Epithelial cell of esophagus (primary cell): Measurements from ENCODE around the gene CNOT4.
"Not testable (repeated sequence)": the region's sequence is repeated elsewhere in the genome, so short reads cannot be mapped to it uniquely, and the experiment has no call there.

ENCODE experiments used
- DNase-seq: peaks from one replicate; pipeline ENCODE4 v3.0.0; 2010; ENCODE audit warnings: low read depth
- H3K4me3 ChIP-seq: 2 replicates; pipeline ENCODE4 v1.5.1; 2011; ENCODE audit warnings: mild to moderate bottlenecking, low read length, control low read depth
- CTCF ChIP-seq: IDR thresholded peaks from 2 replicates; pipeline ENCODE4 v1.5.1; 2011; ENCODE audit warnings: low read depth, mild to moderate bottlenecking, low read length, control low read depth, inconsistent platforms; ENCODE audit not compliant: insufficient read depth; ENCODE audit errors: missing control alignments

The CNOT4 gene

GRCh38 chr7:135359615-135360014, 150.3 kb downstream of the CNOT4 start:
- no peak overlapping the region for H3K4me3 ChIP-seq
- TF ChIP-seq CTCF: no peak
- DNase-seq: no peak

- TF ChIP-seq CTCF: no peak
- DNase-seq: peak; percentile 71
Measured at GRCh38 chr7:135355377-135356048, 154.4 kb downstream of the CNOT4 start.

GRCh38 chr7:135353832-135354231, 156.1 kb downstream of the CNOT4 start:
- no peak for TF ChIP-seq CTCF
- no peak overlapping the region for H3K4me3 ChIP-seq
- peak; percentile 14 for DNase-seq

More at GRCh38 chr7:135355377-135356048, 154.4 kb downstream of the CNOT4 start:
- H3K4me3 ChIP-seq: no peak overlapping the region

GRCh38 chr7:135352285-135352684, 157.6 kb downstream of the CNOT4 start:
- no peak for DNase-seq
- no peak overlapping the region for H3K4me3 ChIP-seq
- no peak for TF ChIP-seq CTCF

- DNase-seq, H3K4me3 ChIP-seq: not testable (repeated sequence)
Measured at GRCh38 chr7:135351070-135351469, 158.8 kb downstream of the CNOT4 start.

GRCh38 chr7:135349746-135350145, 160.2 kb downstream of the CNOT4 start:
- TF ChIP-seq CTCF: no peak
- peak; percentile 56 for DNase-seq
- H3K4me3 ChIP-seq: no peak overlapping the region

- no peak overlapping the region for H3K4me3 ChIP-seq
- no peak for DNase-seq
- no peak for TF ChIP-seq CTCF
Measured at GRCh38 chr7:135348493-135348892, 161.4 kb downstream of the CNOT4 start.

- TF ChIP-seq CTCF: no peak
- H3K4me3 ChIP-seq: no peak overlapping the region
- DNase-seq: no peak
Measured at GRCh38 chr7:135343361-135343760, 166.5 kb downstream of the CNOT4 start.
